AG10803 (cell line): Measurements from ENCODE around the gene EFCAB11.

Experiments
- DNase-seq: peaks from one replicate; pipeline ENCODE4 v3.0.0; 2010; ENCODE audit warnings: low read depth
- H3K4me3 ChIP-seq: 2 replicates; pipeline ENCODE4 v1.5.1; 2011; ENCODE audit warnings: mild to moderate bottlenecking, low read length, control low read depth
- TF ChIP-seq, protein P1 (sequence below): conservative IDR thresholded peaks from 2 replicates; pipeline ENCODE4 v1.5.1; 2011; ENCODE audit warnings: mild to moderate bottlenecking, low read length, control low read depth, inconsistent platforms

Gene EFCAB11

DNA sequence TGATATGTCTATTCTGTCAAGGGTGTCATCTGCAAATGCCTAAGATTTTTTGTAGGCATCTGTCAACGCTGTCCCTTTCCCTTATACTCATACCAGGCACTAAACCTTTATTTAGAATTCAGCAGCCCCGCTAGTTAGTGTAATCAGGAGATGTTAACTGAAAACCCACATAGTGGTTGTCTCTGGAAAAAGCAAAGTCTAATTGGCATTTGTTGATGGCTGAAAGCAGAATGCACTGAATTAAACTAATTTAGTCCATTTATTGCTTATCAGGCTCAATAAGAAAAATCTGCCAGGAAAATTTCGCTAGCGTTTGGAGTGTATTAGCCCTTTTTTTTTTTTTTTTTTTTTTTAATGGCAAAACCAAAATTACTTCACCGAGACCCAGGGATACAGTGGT, 35.7 kb upstream of the EFCAB11 start:
- TF ChIP-seq, protein P1, sequence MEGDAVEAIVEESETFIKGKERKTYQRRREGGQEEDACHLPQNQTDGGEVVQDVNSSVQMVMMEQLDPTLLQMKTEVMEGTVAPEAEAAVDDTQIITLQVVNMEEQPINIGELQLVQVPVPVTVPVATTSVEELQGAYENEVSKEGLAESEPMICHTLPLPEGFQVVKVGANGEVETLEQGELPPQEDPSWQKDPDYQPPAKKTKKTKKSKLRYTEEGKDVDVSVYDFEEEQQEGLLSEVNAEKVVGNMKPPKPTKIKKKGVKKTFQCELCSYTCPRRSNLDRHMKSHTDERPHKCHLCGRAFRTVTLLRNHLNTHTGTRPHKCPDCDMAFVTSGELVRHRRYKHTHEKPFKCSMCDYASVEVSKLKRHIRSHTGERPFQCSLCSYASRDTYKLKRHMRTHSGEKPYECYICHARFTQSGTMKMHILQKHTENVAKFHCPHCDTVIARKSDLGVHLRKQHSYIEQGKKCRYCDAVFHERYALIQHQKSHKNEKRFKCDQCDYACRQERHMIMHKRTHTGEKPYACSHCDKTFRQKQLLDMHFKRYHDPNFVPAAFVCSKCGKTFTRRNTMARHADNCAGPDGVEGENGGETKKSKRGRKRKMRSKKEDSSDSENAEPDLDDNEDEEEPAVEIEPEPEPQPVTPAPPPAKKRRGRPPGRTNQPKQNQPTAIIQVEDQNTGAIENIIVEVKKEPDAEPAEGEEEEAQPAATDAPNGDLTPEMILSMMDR, result no peak
- H3K4me3 ChIP-seq, result no peak overlapping the region
- DNase-seq, result no peak

DNA sequence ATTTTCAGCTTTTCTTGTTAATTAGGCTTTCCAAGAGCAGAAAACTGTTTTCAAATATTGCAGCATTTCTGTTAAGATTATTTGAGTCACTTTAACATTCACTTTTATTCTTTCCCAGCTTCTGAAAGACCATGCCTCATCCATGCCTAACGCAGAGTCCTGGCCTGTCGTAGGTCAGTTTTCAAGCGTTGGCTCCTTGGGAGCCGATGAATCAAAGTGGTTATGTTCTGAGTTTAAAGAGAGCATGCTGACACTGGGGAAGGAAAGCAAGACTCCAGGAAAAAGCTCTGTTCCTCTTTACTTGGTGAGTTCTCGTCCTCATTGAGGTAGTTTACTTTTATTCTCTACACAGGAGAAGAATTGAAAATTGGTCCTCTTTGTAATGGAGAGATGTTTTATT, 34.3 kb upstream of the EFCAB11 start:
- H3K4me3 ChIP-seq, result no peak overlapping the region
- DNase-seq, result no peak
- TF ChIP-seq, protein P1, result no peak

GRCh38 chr14:89987161-89987475, 32.6 kb upstream of the EFCAB11 start:
- TF ChIP-seq, protein P1, result no peak
- DNase-seq, result no peak

DNA sequence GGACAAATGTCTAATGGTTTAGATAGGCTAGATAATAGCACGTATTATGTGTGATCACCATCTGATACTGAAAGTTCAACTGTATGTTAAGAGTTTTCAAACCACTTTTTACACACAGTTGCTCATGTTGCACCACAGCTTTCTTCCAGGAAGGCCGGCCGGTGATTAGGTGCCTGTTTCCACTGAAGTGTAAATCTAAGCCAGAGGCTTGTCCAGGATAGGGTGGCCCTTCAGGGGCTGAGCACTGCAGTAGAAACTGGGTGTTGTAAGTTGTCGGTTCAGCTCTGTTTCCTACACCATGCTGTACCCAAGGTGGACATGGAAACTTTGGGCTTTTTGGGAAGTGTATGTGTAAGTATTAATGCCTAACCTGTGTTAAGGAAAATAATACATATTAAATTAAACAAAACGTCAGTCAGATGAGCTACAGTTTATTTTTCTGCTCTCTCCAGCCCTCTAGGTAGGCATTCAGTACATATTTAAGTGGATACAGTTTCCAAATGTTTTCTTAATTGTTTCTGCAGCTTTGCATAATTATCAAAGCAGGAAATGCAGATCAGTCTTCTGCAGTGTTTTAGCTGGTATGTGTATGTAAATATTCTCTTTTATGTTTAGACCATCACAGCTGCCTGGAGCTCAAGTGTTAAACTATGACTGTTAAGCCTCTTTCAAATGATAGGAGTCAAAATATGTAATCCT, 32.1 kb upstream of the EFCAB11 start:
- no peak for DNase-seq
- no peak overlapping the region for H3K4me3 ChIP-seq
- TF ChIP-seq, protein P1, result no peak

More at GRCh38 chr14:89987161-89987475, 32.6 kb upstream of the EFCAB11 start:
- H3K4me3 ChIP-seq, result no peak overlapping the region

- TF ChIP-seq, protein P1, result no peak
- no peak overlapping the region for H3K4me3 ChIP-seq
- no peak for DNase-seq
Measured at GRCh38 chr14:89983375-89983774, 28.8 kb upstream of the EFCAB11 start.

DNA sequence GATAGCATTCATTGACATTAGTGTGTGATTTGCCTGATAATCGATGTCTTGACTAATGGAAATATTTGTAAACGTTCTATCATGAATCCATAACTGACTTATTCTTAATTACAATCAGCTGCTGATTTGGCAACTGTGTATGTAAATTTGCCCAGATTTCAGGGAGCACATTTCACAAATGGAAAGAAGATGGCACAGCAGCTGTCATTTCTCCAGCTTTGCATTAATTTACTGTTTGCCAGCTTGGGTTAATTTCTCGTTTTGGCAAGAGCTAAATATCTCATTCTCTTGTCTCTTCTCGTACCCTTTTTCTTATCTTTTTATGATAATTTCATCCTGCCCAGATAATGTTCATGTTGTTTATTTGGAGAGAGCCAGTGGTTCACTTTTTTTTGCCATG, 24.1 kb upstream of the EFCAB11 start:
- TF ChIP-seq, protein P1, result no peak
- H3K4me3 ChIP-seq, result no peak overlapping the region
- no peak for DNase-seq

DNA sequence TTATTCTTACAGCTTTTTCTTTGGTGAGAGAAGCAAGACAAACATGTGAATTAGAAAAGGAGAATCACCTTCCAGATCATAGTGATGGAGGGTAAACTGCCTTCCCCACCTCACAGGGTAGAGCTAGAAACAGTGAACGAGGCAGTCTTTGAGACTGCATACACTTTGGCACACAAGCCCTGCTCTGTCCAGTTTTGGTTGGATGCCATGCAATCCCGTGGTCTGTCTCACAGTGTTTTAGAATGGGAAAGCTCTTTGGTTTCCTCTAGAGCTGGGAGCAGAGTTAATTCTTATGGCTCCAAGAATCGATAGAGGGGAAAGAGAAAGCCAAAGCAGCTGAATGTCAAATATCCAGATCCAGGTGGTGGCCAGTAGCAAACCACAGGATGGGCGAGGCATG, 23.1 kb upstream of the EFCAB11 start:
- DNase-seq, result no peak
- TF ChIP-seq, protein P1, result no peak
- no peak overlapping the region for H3K4me3 ChIP-seq
